Measurements from ENCODE around the gene DSTYK. TPM values are rescaled to one million over a fixed set of nuclear protein-coding genes. Genes with fewer than 3 reads are reported as not detected.

Gene DSTYK
- total and polyA plus RNA-seq, 3 donors from 2014 or later, result 15.2 to 17.2 (median 15.4) TPM

GRCh38 chr1:205217418-205217817 lies 5.9 kb upstream of the DSTYK start:
- no peaks in the 10 kb centered on the region for H3K4me1 ChIP-seq
- WGBS, 2 donors, result 66 to 93% methylated on average over 3 of the region's 3 CpGs
- DNase-seq, result no peak
- H3K4me3 ChIP-seq, result no peak overlapping the region
- H3K36me3 ChIP-seq (ENCODE audit: low read depth, missing control alignments), result no peaks in the 10 kb centered on the region
- H3K9me3 ChIP-seq, result no peaks in the 10 kb centered on the region
- TF ChIP-seq POLR2A (IDR thresholded peaks at IDR 0.05) (no peak), CTCF (IDR thresholded peaks at IDR 0.05) (no peak)
- no peak overlapping the region for H3K27ac ChIP-seq
- H3K27me3 ChIP-seq, result no peaks in the 10 kb centered on the region
- intact Hi-C loops (cut with DNase I; ENCODE audit: low total_unique reads), result no loop called here

GRCh38 chr1:205216588-205216987 lies 5.1 kb upstream of the DSTYK start:
- Histone ChIP-seq H3K4me3 (no peak overlapping the region), H3K27ac (no peak overlapping the region), H3K4me1 (no peaks in the 10 kb centered on the region), H3K27me3 (no peaks in the 10 kb centered on the region), H3K9me3 (no peaks in the 10 kb centered on the region), H3K36me3 (ENCODE audit: low read depth, missing control alignments) (no peaks in the 10 kb centered on the region)
- intact Hi-C loops (cut with DNase I; ENCODE audit: low total_unique reads), result no loop called here
- DNase-seq, result no peak
- no peak for TF ChIP-seq CTCF (IDR thresholded peaks at IDR 0.05)
- TF ChIP-seq POLR2A (IDR thresholded peaks at IDR 0.05), result no peak
- 86 to 90% methylated on average over 4 of the region's 4 CpGs for WGBS, 2 donors

- Histone ChIP-seq H3K4me3 (no peak overlapping the region), H3K27ac (no peak overlapping the region), H3K36me3 (ENCODE audit: low read depth, missing control alignments) (no peaks in the 10 kb centered on the region), H3K9me3 (no peaks in the 10 kb centered on the region), H3K27me3 (no peaks in the 10 kb centered on the region), H3K4me1 (peaks cover 5% of the 10 kb centered on the region)
- TF ChIP-seq CTCF (IDR thresholded peaks at IDR 0.05) (no peak), POLR2A (IDR thresholded peaks at IDR 0.05) (no peak)
- intact Hi-C loops (cut with DNase I; ENCODE audit: low total_unique reads), result loop anchor here (5.0 kb wide), 1 partner anchor 92 kb away; the partner anchor contains the start of gene RBBP5
- 75 to 85% methylated on average over 1 of the region's 1 CpG for WGBS, 2 donors
- DNase-seq, result no peak
Observed at GRCh38 chr1:205214756-205215155, 3.3 kb upstream of the DSTYK start.

- no peaks in the 10 kb centered on the region for H3K27me3 ChIP-seq
- whole genome bisulfite sequencing, 2 donors, result 30 to 34% methylated on average over 13 of the region's 13 CpGs
- H3K4me1 ChIP-seq, result peaks cover 5% of the 10 kb centered on the region
- peak overlapping the region; percentile 100 for H3K4me3 ChIP-seq
- no peak for DNase-seq
- intact Hi-C loops (cut with DNase I; ENCODE audit: low total_unique reads), result loop anchor here (5.0 kb wide), 1 partner anchor 90 kb away; the partner anchor contains the start of gene RBBP5
- no peaks in the 10 kb centered on the region for H3K36me3 ChIP-seq (ENCODE audit: low read depth, missing control alignments)
- TF ChIP-seq CTCF (IDR thresholded peaks at IDR 0.05) (no peak), POLR2A (IDR thresholded peaks at IDR 0.05) (no peak)
- no peaks in the 10 kb centered on the region for H3K9me3 ChIP-seq
- peak overlapping the region; percentile 95 to 96 for H3K27ac ChIP-seq
Observed at GRCh38 chr1:205211839-205212536, 486 bp upstream of the DSTYK start.

GRCh38 chr1:205210756-205211168 lies 740 bp downstream of the DSTYK start:
- Histone ChIP-seq H3K27ac (peak overlapping the region; percentile 95 to 96), H3K4me1 (peaks cover 5% of the 10 kb centered on the region), H3K36me3 (ENCODE audit: low read depth, missing control alignments) (no peaks in the 10 kb centered on the region), H3K27me3 (no peaks in the 10 kb centered on the region), H3K9me3 (no peaks in the 10 kb centered on the region), H3K4me3 (peak overlapping the region; percentile 100)
- peak; percentile 60 for DNase-seq
- intact Hi-C loops (cut with DNase I; ENCODE audit: low total_unique reads), result loop anchor here (5.0 kb wide), 1 partner anchor 88 kb away; the partner anchor contains the start of gene RBBP5
- WGBS, 2 donors, result 0 to 1% methylated on average over 23 to 31 of the region's 31 CpGs
- no peak for TF ChIP-seq CTCF (IDR thresholded peaks at IDR 0.05)
- TF ChIP-seq POLR2A (IDR thresholded peaks at IDR 0.05), result no peak
